Measurements from ENCODE around the gene LMO1.

DNA sequence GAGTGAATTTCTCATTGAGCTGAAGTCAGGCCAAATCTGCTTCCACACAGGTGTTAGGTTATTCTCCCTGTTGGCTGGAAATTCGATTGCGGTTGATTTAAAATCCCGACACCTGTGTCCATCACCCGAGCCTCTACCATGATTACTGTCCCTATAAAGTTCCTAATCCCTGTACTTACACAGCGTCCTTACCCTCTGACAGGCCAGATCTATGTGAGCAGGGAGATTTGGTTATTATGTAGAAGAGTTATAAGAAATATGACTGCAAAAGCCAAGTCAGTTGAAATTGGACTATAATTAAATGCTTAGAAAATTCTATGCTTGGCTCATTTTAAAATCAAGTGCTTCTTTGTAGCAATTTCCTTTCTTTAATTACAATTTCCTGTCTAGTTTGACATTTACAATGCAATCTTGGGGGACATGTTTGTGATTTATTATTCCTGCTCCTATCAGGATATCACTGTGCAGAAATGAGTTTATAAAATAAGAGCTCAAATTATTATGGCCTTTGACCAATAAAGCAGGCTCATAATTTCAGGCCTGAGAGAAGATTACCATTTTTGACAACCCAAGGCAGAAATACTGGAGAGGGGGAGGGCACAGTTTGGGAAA is 32.5 kb upstream of the LMO1 start:
- TF ChIP-seq CTCF (IDR thresholded peaks at IDR 0.05; ENCODE audit: poor library complexity) (no peak), EZH2phosphoT487 (IDR thresholded peaks at IDR 0.05; ENCODE audit: low read depth, severe bottlenecking, unreplicated experiment) (no peak), EZH2 (IDR thresholded peaks at IDR 0.05; ENCODE audit: borderline replicate concordance) (no peak)
